G401.6 (cell line): ENCODE measurements around the gene RAB11FIP3.
"Not testable (repeated sequence)": the region's sequence is repeated elsewhere in the genome, so short reads cannot be mapped to it uniquely, and the experiment has no call there.

Source experiments
- FAIRE-seq: peaks from 2 replicates; lab custom pipeline; 2012; peaks lifted over from hg19 to GRCh38; lab: Jason Lieb, UNC

The RAB11FIP3 gene

GRCh38 chr16:495127-495748, 69.8 kb downstream of the RAB11FIP3 start:
- no peak for FAIRE-seq

GRCh38 chr16:496097-496886, 70.8 kb downstream of the RAB11FIP3 start:
- no peak for FAIRE-seq

GRCh38 chr16:497258-497657, 71.8 kb downstream of the RAB11FIP3 start:
- no peak for FAIRE-seq

GRCh38 chr16:499924-500323, 74.5 kb downstream of the RAB11FIP3 start:
- no peak for FAIRE-seq

- no peak for FAIRE-seq
These were observed 75.3 kb downstream of the RAB11FIP3 start for GRCh38 chr16:500709-501108.

- no peak for FAIRE-seq
These were observed 76.9 kb downstream of the RAB11FIP3 start for GRCh38 chr16:502179-502943.

- FAIRE-seq: no peak
These were observed 78.0 kb downstream of the RAB11FIP3 start for GRCh38 chr16:503150-504071.

- FAIRE-seq: no peak
These were observed 80.2 kb downstream of the RAB11FIP3 start for GRCh38 chr16:505479-506245.

GRCh38 chr16:506246-506546, 80.7 kb downstream of the RAB11FIP3 start:
- FAIRE-seq: no peak

- FAIRE-seq: not testable (repeated sequence)
These were observed 82.1 kb downstream of the RAB11FIP3 start for GRCh38 chr16:507527-507926.

- FAIRE-seq: no peak
These were observed 82.5 kb downstream of the RAB11FIP3 start for GRCh38 chr16:507996-508395.

- FAIRE-seq: no peak
These were observed 83.7 kb downstream of the RAB11FIP3 start for GRCh38 chr16:508884-509736.

- no peak for FAIRE-seq
These were observed 84.8 kb downstream of the RAB11FIP3 start for GRCh38 chr16:510066-510825.

GRCh38 chr16:512802-513201, 87.4 kb downstream of the RAB11FIP3 start:
- FAIRE-seq: no peak

- FAIRE-seq: no peak
These were observed 88.5 kb downstream of the RAB11FIP3 start for GRCh38 chr16:513950-514349.

- FAIRE-seq: no peak
These were observed 89.9 kb downstream of the RAB11FIP3 start for GRCh38 chr16:515175-515938.

GRCh38 chr16:515939-516226, 90.4 kb downstream of the RAB11FIP3 start:
- no peak for FAIRE-seq

GRCh38 chr16:516301-516700, 90.9 kb downstream of the RAB11FIP3 start:
- FAIRE-seq: no peak

- no peak for FAIRE-seq
These were observed 93.4 kb downstream of the RAB11FIP3 start for GRCh38 chr16:518858-519257.
